ENCODE data around the gene NKX1-1. TPM values are rescaled to one million over a fixed set of nuclear protein-coding genes. Genes with fewer than 3 reads are reported as not detected.

NKX1-1 gene
- not detected in 2 replicates for total RNA-seq (2014; rRNA removed; shearing (Covaris generic))

GRCh38 chr4:1406394-1406980, at the start of gene NKX1-1:
Gene NKX1-1, minus strand, starts transcription at chr4:1406442. Its CDS starts 0 bp downstream, at chr4:1406442.

Other genes with a start within 250 kb of the NKX1-1 start
- 10.3 and 13.4 TPM in 2 replicates for gene SPON2, start 233.9 kb downstream of the NKX1-1 start, total RNA-seq (2014; rRNA removed; shearing (Covaris generic))
- gene CTBP1, start 157.3 kb downstream of the NKX1-1 start, total RNA-seq (2014; rRNA removed; shearing (Covaris generic)) = 230 and 238 TPM in 2 replicates
- gene MAEA, start 116.6 kb downstream of the NKX1-1 start, total RNA-seq (2014; rRNA removed; shearing (Covaris generic)) = 46.1 and 56.8 TPM in 2 replicates
- gene UVSSA, start 59.2 kb downstream of the NKX1-1 start, total RNA-seq (2014; rRNA removed; shearing (Covaris generic)) = 13.3 and 14.6 TPM in 2 replicates